Hepatocyte (in vitro differentiated cells): Measurements from ENCODE around the gene CBLB.

Source experiments
- CTCF ChIP-seq: fragments of 200-600 bp; sonication (generic); IDR thresholded peaks from 2 replicates; pipeline ENCODE4 v1.5.1; 2016; ENCODE audit warnings: antibody characterized with exemption, mild to moderate bottlenecking; ENCODE audit not compliant: poor library complexity
- EZH2 ChIP-seq: fragments of 200-600 bp; sonication (generic); IDR thresholded peaks from 2 replicates; pipeline ENCODE4 v1.6.1; 2016; ENCODE audit warnings: antibody characterized with exemption, mild to moderate bottlenecking, borderline replicate concordance
- EZH2phosphoT487 ChIP-seq: fragments of 200-600 bp; sonication (generic); IDR thresholded peaks from one replicate; pipeline ENCODE4 v1.6.1; 2018; ENCODE audit warnings: antibody characterized with exemption, mild to moderate bottlenecking, low read depth, moderate library complexity; ENCODE audit not compliant: unreplicated experiment, severe bottlenecking

- TF ChIP-seq CTCF (no peak), EZH2 (no peak), EZH2phosphoT487 (no peak)
Observed at GRCh38 chr3:105679951-105680350, 188.9 kb downstream of the CBLB start.
